GM12872 (cell line): ENCODE results near the gene FAM81A.
A peak's percentile ranks its signal among the peaks of the same experiment; 100 is the strongest.

Experiments used
- CTCF ChIP-seq: IDR thresholded peaks from 3 replicates; pipeline ENCODE4 v1.5.1; 2011; ENCODE audit warnings: low read depth, mild to moderate bottlenecking, low read length, moderate library complexity; ENCODE audit not compliant: insufficient read depth

FAM81A gene

GRCh38 chr15:59540654-59541053 is 102.7 kb downstream of the FAM81A start:
- no peak for TF ChIP-seq CTCF

- TF ChIP-seq CTCF: no peak
Measured at GRCh38 chr15:59541750-59542149, 103.8 kb downstream of the FAM81A start.

- TF ChIP-seq CTCF: 0 out of 3 replicates have a peak, but pooled peaks have one; percentile 16
Measured at GRCh38 chr15:59543721-59544547, 105.9 kb downstream of the FAM81A start.

GRCh38 chr15:59545573-59545972 is 107.6 kb downstream of the FAM81A start:
- TF ChIP-seq CTCF: no peak

- TF ChIP-seq CTCF: no peak
Measured at GRCh38 chr15:59548501-59549226, 110.7 kb downstream of the FAM81A start.

- no peak for TF ChIP-seq CTCF
Measured at GRCh38 chr15:59549301-59550185, 111.6 kb downstream of the FAM81A start.

GRCh38 chr15:59550530-59550929 is 112.5 kb downstream of the FAM81A start:
- TF ChIP-seq CTCF: no peak
